Measurements from ENCODE around the gene TNFSF15.

Gene TNFSF15

DNA sequence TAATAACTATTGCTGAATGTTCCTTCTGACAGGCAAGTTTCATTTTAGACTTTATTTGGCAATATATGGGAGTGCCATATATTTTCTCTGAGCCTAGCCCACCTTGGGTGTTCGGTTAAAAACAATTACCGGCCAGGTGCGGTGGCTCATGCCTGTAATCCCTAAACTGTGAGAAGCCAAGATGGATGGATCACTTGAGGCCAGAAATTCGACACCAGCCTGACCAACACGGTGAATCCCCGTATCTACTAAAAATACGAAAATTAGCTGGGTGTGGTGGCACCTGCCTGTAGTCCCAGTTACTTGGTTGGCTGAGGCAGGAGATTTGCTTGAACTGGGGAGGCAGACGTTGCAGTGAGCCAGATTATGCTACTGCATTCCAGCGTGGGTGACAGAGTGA lies 47.9 kb downstream of the TNFSF15 start:
- no peak overlapping the region for H3K4me3 ChIP-seq (ENCODE audit: low read depth, low read length)
- H3K27ac ChIP-seq (ENCODE audit: extremely low read depth, low read depth, low read length): no peak overlapping the region
- POLR2A ChIA-PET: no interaction called here
- TF ChIP-seq ZNF37A (tag by site-specific recombination; IDR thresholded peaks at IDR 0.05) (no peak), GLIS1 (tag by site-specific recombination; IDR thresholded peaks at IDR 0.05) (no peak), PRDM1 (tag by site-specific recombination; IDR thresholded peaks at IDR 0.05) (no peak), ZNF549 (tag by site-specific recombination; IDR thresholded peaks at IDR 0.05) (no peak), ZBTB1 (tag by site-specific recombination; IDR thresholded peaks at IDR 0.05) (no peak), ZNF112 (tag by site-specific recombination; IDR thresholded peaks at IDR 0.05) (no peak), ZNF530 (tag by site-specific recombination; IDR thresholded peaks at IDR 0.05; ENCODE audit: low read depth) (no peak), ZNF292 (tag by site-specific recombination; IDR thresholded peaks at IDR 0.05; ENCODE audit: borderline replicate concordance, low read depth) (no peak), KLF8 (tag by site-specific recombination; IDR thresholded peaks at IDR 0.05) (no peak), ZFHX2 (tag by site-specific recombination; conservative IDR thresholded peaks at IDR 0.05) (no peak), GLI2 (tag by site-specific recombination; IDR thresholded peaks at IDR 0.05; ENCODE audit: borderline replicate concordance, low read depth) (no peak), ZNF571 (tag by site-specific recombination; IDR thresholded peaks at IDR 0.05) (no peak)
- TF ChIP-seq, protein P1, sequence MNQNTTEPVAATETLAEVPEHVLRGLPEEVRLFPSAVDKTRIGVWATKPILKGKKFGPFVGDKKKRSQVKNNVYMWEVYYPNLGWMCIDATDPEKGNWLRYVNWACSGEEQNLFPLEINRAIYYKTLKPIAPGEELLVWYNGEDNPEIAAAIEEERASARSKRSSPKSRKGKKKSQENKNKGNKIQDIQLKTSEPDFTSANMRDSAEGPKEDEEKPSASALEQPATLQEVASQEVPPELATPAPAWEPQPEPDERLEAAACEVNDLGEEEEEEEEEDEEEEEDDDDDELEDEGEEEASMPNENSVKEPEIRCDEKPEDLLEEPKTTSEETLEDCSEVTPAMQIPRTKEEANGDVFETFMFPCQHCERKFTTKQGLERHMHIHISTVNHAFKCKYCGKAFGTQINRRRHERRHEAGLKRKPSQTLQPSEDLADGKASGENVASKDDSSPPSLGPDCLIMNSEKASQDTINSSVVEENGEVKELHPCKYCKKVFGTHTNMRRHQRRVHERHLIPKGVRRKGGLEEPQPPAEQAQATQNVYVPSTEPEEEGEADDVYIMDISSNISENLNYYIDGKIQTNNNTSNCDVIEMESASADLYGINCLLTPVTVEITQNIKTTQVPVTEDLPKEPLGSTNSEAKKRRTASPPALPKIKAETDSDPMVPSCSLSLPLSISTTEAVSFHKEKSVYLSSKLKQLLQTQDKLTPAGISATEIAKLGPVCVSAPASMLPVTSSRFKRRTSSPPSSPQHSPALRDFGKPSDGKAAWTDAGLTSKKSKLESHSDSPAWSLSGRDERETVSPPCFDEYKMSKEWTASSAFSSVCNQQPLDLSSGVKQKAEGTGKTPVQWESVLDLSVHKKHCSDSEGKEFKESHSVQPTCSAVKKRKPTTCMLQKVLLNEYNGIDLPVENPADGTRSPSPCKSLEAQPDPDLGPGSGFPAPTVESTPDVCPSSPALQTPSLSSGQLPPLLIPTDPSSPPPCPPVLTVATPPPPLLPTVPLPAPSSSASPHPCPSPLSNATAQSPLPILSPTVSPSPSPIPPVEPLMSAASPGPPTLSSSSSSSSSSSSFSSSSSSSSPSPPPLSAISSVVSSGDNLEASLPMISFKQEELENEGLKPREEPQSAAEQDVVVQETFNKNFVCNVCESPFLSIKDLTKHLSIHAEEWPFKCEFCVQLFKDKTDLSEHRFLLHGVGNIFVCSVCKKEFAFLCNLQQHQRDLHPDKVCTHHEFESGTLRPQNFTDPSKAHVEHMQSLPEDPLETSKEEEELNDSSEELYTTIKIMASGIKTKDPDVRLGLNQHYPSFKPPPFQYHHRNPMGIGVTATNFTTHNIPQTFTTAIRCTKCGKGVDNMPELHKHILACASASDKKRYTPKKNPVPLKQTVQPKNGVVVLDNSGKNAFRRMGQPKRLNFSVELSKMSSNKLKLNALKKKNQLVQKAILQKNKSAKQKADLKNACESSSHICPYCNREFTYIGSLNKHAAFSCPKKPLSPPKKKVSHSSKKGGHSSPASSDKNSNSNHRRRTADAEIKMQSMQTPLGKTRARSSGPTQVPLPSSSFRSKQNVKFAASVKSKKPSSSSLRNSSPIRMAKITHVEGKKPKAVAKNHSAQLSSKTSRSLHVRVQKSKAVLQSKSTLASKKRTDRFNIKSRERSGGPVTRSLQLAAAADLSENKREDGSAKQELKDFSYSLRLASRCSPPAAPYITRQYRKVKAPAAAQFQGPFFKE (tag by site-specific recombination; IDR thresholded peaks at IDR 0.05; ENCODE audit: borderline replicate concordance): no peak
- TF ChIP-seq, protein P2, sequence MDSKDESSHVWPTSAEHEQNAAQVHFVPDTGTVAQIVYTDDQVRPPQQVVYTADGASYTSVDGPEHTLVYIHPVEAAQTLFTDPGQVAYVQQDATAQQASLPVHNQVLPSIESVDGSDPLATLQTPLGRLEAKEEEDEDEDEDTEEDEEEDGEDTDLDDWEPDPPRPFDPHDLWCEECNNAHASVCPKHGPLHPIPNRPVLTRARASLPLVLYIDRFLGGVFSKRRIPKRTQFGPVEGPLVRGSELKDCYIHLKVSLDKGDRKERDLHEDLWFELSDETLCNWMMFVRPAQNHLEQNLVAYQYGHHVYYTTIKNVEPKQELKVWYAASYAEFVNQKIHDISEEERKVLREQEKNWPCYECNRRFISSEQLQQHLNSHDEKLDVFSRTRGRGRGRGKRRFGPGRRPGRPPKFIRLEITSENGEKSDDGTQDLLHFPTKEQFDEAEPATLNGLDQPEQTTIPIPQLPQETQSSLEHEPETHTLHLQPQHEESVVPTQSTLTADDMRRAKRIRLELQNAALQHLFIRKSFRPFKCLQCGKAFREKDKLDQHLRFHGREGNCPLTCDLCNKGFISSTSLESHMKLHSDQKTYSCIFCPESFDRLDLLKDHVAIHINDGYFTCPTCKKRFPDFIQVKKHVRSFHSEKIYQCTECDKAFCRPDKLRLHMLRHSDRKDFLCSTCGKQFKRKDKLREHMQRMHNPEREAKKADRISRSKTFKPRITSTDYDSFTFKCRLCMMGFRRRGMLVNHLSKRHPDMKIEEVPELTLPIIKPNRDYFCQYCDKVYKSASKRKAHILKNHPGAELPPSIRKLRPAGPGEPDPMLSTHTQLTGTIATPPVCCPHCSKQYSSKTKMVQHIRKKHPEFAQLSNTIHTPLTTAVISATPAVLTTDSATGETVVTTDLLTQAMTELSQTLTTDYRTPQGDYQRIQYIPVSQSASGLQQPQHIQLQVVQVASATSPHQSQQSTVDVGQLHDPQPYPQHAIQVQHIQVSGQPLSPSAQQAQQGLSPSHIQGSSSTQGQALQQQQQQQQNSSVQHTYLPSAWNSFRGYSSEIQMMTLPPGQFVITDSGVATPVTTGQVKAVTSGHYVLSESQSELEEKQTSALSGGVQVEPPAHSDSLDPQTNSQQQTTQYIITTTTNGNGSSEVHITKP (tag by site-specific recombination; IDR thresholded peaks at IDR 0.05): no peak
- TF ChIP-seq, protein P3, sequence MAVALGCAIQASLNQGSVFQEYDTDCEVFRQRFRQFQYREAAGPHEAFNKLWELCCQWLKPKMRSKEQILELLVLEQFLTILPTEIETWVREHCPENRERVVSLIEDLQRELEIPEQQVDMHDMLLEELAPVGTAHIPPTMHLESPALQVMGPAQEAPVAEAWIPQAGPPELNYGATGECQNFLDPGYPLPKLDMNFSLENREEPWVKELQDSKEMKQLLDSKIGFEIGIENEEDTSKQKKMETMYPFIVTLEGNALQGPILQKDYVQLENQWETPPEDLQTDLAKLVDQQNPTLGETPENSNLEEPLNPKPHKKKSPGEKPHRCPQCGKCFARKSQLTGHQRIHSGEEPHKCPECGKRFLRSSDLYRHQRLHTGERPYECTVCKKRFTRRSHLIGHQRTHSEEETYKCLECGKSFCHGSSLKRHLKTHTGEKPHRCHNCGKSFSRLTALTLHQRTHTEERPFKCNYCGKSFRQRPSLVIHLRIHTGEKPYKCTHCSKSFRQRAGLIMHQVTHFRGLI (tag by site-specific recombination; IDR thresholded peaks at IDR 0.05): no peak
- CTCF ChIA-PET: interaction anchor here (0.7 kb wide), 1 partner anchor 9 kb away, joined by 3 read pairs; no protein-coding TSS in a partner anchor
- H3K4me1 ChIP-seq (ENCODE audit: control insufficient read depth, insufficient read depth, low read length): no peaks in the 10 kb centered on the region
- no peaks in the 10 kb centered on the region for H3K9me3 ChIP-seq (ENCODE audit: control insufficient read depth, insufficient read depth, low read depth, low read length)
- no peaks in the 10 kb centered on the region for H3K36me3 ChIP-seq (ENCODE audit: control insufficient read depth in 2 of 2, insufficient read depth in 1 of 2, low read length in 2 of 2)
